GM03348 (cell line): Measurements from ENCODE around the gene CAMKMT.
"Not testable (repeated sequence)": the region's sequence is repeated elsewhere in the genome, so short reads cannot be mapped to it uniquely, and the experiment has no call there.

ENCODE experiments used
- DNase-seq: peaks from one replicate; pipeline ENCODE4 v3.0.0; 2012; ENCODE audit warnings: low spot score

The CAMKMT gene

GRCh38 chr2:44360749-44361329, 908 bp upstream of the CAMKMT start:
- peak; percentile 25 for DNase-seq

- DNase-seq, result peak; percentile 58
Observed at GRCh38 chr2:44362207-44363015, 664 bp downstream of the CAMKMT start.

- DNase-seq, result no peak
Observed at GRCh38 chr2:44364604-44365003, 2.9 kb downstream of the CAMKMT start.

- DNase-seq, result no peak
Observed at GRCh38 chr2:44367591-44367990, 5.8 kb downstream of the CAMKMT start.

- DNase-seq, result no peak
Observed at GRCh38 chr2:44369392-44369791, 7.6 kb downstream of the CAMKMT start.

GRCh38 chr2:44371445-44371844, 9.7 kb downstream of the CAMKMT start:
- DNase-seq, result no peak

- DNase-seq, result no peak
Observed at GRCh38 chr2:44372246-44372645, 10.5 kb downstream of the CAMKMT start.

GRCh38 chr2:44377486-44377885, 15.7 kb downstream of the CAMKMT start:
- DNase-seq, result no peak

- DNase-seq, result not testable (repeated sequence)
Observed at GRCh38 chr2:44385226-44385625, 23.5 kb downstream of the CAMKMT start.

GRCh38 chr2:44388877-44389276, 27.1 kb downstream of the CAMKMT start:
- DNase-seq, result no peak

GRCh38 chr2:44389895-44390294, 28.1 kb downstream of the CAMKMT start:
- DNase-seq, result no peak

- DNase-seq, result peak; percentile 24
Observed at GRCh38 chr2:44392338-44392943, 30.7 kb downstream of the CAMKMT start.

- peak; percentile 3 for DNase-seq
Observed at GRCh38 chr2:44397447-44398175, 35.9 kb downstream of the CAMKMT start.

- peak; percentile 3 for DNase-seq
Observed at GRCh38 chr2:44398243-44398897, 36.6 kb downstream of the CAMKMT start.

GRCh38 chr2:44420725-44421124, 59.0 kb downstream of the CAMKMT start:
- DNase-seq, result no peak

- no peak for DNase-seq
Observed at GRCh38 chr2:44424211-44424610, 62.5 kb downstream of the CAMKMT start.

GRCh38 chr2:44429034-44429433, 67.3 kb downstream of the CAMKMT start:
- DNase-seq, result no peak

GRCh38 chr2:44430342-44430741, 68.6 kb downstream of the CAMKMT start:
- no peak for DNase-seq

- no peak for DNase-seq
Observed at GRCh38 chr2:44433895-44434294, 72.1 kb downstream of the CAMKMT start.

GRCh38 chr2:44441200-44441599, 79.5 kb downstream of the CAMKMT start:
- DNase-seq, result no peak

GRCh38 chr2:44442019-44442418, 80.3 kb downstream of the CAMKMT start:
- no peak for DNase-seq

- DNase-seq, result no peak
Observed at GRCh38 chr2:44443517-44443916, 81.8 kb downstream of the CAMKMT start.
